G401.6 (cell line): ENCODE results near the gene NAALADL1.

Source experiments
- FAIRE-seq: peaks from 2 replicates; lab custom pipeline; 2012; peaks lifted over from hg19 to GRCh38; lab: Jason Lieb, UNC

The NAALADL1 gene

GRCh38 chr11:65083134-65083833 is 24.9 kb upstream of the NAALADL1 start:
- FAIRE-seq, result no peak

GRCh38 chr11:65078786-65079342 is 20.5 kb upstream of the NAALADL1 start:
- no peak for FAIRE-seq

DNA sequence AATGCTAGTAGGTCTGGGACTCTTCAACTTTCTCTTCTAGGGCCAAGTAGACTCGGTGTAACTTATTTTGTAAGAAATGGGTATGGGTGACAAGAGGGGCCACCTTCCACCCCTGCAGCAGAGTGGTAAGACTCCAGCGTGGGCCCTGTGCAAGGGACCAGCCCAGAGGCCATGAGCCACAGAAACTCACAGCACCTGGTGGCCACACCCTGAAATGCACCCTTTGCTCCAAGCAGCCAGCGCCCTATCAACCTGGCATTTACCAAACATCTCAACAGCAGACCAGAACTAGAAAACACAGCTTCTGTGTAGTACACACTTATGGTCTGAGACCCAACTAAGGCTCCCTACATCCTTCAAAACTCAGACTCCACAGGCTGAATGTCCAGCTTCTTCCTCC is 19.8 kb upstream of the NAALADL1 start:
- FAIRE-seq, result no peak

DNA sequence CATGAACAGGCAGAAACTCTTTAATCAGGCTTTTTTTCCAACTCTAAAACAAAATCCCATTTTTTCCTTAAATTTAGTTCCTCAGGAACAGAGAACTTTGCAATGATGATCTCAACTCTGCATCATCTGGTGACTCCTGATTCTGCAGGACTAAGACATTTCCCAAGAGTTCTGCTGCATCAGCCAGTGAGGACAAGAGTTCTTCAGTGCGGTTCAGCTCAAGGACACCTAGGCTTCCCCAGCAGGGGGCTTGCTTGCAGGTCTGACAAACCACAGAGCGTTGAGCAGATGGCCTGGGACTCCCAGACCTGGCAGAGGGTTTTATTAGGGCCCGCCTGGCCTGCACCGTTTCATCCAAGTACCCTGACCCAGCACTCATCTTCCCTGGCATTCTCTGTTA is 19.1 kb upstream of the NAALADL1 start:
- FAIRE-seq, result no peak

- FAIRE-seq, result no peak
Measured at GRCh38 chr11:65072631-65072966, 14.2 kb upstream of the NAALADL1 start.

- no peak for FAIRE-seq
Measured at GRCh38 chr11:65071907-65072630, 13.7 kb upstream of the NAALADL1 start.

GRCh38 chr11:65069217-65069616 is 10.9 kb upstream of the NAALADL1 start:
- FAIRE-seq, result no peak

DNA sequence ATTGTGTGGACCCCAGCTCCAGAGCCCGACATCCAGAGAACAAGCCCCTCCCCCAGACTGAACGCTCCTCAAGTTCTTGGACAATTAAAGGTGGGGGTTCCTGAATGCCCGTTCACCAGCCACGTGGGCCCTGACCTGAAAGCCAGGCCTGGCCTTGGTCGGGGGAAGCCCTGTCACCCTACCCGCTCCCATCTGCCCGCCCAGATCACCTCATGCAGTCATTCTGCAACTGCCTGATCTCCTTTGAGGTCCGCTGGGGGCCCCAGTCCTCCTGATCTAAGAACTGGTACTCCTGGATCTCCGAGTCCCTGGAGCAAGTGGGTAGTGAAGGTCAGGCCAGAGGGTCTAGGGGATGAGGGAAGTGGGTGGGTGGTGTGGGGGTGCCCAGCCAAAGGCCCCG is 9.1 kb upstream of the NAALADL1 start:
- FAIRE-seq, result no peak

DNA sequence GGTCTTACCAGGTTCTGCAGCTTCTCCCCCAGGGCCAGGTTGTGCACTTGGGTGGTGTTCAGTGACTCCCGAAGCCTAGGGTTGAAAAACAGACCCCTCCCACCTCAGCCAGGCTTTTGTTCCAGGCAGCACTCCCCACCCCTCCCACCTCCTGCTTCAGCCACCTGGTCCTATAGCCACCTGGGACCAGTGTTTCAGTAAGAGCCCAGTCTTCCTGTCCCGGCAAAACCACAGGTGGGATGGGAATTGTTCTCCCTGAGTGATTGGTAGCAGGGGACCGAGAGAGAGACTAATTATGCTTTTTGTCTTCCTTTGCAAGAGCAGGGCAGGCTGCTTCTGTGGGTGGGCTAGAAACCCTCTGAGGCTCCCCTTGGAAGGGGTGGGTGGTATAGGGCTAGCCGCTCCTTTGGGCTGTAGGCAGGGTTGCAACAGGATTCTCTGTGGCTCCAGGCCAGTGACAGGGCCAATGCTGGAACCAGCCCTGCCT is 8.5 kb upstream of the NAALADL1 start:
- no peak for FAIRE-seq

DNA sequence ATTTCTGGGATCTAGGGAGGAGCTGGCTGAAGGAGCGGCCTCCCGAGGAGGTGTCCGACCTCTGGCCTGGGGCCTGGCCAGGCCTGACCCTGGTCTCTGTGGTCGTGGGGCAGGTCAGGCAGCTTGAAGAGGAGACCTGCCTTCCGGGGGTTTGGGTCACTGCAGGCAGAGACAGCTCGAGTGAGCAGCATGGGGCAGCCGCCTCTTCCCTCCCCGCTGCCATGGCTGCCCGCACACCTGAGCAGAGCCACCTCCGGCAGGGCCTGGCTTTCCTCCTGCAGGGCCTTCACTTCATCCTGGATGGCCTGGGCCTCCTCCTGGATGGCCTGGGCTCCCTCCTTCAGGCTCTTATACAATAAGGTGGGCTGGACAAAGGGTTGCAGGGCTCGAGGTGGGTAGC is 8.0 kb upstream of the NAALADL1 start:
- FAIRE-seq, result no peak

DNA sequence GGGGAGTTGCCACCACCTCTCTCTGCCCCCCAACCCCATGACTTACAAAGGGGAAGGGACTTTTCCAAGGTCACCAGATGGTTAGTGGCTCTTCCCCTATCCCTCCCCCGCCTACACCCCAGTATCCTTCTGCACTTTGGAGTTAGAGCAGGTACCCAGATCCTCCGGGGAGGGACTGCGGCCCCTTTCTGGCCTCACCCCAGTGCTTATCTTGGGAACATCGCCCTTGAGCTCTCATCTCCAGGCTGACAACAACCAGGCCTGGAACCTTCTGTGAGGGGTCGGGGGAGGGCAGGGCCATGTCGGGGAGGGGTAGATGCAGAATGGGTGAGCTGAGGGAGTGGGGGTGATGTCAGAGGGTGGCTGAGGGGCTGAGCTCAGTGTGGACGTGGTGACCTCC is 7.5 kb upstream of the NAALADL1 start:
- no peak for FAIRE-seq

- FAIRE-seq, result no peak
Measured at GRCh38 chr11:65064847-65065240, 6.5 kb upstream of the NAALADL1 start.

DNA sequence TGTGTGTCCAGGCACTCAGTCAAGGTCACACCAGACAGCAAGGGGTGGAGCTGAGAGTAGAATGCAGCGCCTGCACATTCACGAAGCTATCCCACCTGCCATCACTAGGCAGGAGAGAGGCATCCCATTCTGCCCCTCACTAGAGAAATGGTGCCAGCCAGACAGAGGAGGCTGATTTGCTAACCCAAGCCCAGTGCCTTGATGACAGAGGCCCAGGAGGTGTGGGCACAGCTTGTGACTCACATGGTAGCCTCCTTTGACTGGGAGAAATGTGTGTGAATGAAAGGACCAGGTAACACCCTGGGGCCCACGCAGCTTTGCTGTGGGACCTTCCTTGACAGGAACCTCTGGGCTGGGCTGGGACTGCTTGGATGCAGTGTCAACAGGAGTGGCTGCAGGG is 5.2 kb upstream of the NAALADL1 start:
- FAIRE-seq, result no peak

DNA sequence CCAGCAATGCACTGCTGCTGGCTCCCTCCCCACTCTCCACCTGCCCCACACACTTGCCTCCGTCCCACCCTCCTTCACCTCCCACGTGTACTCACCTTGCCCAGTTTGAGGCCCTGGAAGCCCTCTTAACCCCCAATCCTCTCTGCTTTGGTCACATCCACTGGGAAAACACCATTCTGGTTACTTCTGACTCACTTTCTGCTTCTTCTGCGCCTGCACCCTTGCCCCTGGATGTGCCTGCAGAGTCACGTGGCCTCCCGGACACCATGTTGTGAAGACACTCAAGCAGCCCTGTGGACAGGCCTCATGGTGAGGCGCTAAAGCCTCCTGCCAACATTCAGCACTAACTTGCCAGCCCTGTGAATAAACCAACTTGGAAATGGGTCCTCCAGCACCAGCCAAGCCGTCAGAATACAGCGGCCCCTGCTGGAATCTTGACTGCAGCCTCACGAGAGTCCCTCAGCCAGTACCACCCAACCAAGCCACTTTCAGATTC is 2.6 kb upstream of the NAALADL1 start:
- no peak for FAIRE-seq

GRCh38 chr11:65059959-65060824 is 1.8 kb upstream of the NAALADL1 start:
- no peak for FAIRE-seq

GRCh38 chr11:65059523-65059922 is 1.2 kb upstream of the NAALADL1 start:
- no peak for FAIRE-seq

- FAIRE-seq, result no peak
Measured at GRCh38 chr11:65058012-65058411, 341 bp downstream of the NAALADL1 start.

DNA sequence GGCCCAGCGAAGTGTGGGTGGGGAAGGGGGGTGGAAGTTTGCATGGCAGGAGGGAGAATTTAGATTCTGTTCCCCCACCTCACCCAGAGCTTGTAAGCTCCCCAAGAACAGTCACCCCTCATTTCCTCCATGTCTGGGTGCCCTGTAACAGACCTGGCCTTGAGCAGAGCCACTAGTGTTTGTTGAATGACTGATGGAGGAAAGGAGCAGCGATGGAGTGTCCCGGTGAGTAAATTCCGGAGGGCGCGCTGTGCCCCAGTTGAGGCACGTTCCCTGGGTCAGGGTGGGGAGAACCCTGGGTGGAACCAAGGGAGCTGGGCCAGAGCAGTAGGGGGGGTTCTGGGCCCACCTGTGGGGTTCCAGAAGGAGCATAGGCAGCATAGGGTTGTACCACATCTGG is 827 bp downstream of the NAALADL1 start:
- no peak for FAIRE-seq

DNA sequence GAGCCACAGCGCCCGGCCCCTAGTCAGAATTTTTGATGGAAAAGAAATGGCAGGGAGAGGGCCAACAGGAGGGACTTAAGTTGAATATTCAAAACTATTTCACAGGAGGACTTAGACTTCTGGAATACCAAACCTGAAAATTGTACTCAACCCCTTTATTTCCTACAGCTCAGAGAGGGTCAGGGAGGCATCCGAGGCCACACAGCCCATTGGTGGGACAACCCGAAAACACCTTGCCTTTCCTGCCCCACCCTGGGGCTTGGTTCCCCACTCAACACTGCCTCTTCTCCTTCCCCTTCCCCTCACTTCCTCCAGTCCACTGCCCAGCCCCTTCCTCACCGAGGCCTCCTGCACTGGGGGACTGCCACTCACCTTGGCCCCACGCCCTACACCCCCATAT is 1.4 kb downstream of the NAALADL1 start:
- no peak for FAIRE-seq

DNA sequence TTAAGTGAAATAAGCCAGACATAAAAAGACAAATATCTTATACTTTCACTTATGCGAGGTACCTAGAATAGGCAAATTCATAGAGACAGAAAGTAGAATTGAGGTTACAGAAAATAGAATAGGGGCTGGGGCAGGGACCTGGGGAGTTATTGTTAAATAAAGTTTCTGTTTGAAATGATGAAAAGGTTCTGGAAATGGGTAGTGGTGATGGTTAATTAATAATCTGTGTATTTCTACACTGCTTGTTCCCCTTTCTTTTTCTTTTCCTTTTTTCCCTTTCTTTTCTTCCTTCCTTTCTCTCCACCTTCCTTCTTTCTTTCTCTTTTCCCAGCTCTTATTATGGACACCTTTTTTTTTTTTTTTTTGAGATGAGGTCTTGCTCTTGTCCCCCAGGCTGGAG is 2.8 kb downstream of the NAALADL1 start:
- no peak for FAIRE-seq

GRCh38 chr11:65053827-65054508 is 4.4 kb downstream of the NAALADL1 start:
- FAIRE-seq, result no peak

DNA sequence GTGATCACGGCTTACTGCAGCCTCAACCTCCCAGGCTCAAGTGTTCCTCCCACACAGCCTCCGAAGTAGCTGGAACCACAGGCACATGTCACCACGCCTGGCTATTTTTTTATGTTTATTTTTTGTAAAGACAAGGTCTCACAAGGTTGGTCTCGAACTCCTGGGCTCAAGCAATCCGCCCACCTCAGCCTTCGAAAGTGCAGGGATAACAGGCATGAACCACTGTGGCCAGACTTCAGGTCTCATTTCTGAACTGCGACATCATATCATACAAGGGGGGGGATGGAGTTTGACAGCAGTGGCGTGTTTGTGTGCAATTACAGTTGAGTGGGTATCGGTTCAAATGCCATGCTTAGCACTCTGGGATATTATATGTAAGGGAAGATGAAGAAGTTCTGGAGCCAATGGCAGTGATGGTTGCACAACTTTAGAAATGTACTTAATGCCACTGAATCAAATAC is 6.9 kb downstream of the NAALADL1 start:
- FAIRE-seq, result no peak
